ENCODE results near the gene HMMR. TPM values are rescaled to one million over a fixed set of nuclear protein-coding genes. Genes with fewer than 3 reads are reported as not detected.

Gene HMMR
- total and polyA plus RNA-seq, 11 donors: 0.15 to 6.6 (median 0.97) TPM; not detected in 1

DNA sequence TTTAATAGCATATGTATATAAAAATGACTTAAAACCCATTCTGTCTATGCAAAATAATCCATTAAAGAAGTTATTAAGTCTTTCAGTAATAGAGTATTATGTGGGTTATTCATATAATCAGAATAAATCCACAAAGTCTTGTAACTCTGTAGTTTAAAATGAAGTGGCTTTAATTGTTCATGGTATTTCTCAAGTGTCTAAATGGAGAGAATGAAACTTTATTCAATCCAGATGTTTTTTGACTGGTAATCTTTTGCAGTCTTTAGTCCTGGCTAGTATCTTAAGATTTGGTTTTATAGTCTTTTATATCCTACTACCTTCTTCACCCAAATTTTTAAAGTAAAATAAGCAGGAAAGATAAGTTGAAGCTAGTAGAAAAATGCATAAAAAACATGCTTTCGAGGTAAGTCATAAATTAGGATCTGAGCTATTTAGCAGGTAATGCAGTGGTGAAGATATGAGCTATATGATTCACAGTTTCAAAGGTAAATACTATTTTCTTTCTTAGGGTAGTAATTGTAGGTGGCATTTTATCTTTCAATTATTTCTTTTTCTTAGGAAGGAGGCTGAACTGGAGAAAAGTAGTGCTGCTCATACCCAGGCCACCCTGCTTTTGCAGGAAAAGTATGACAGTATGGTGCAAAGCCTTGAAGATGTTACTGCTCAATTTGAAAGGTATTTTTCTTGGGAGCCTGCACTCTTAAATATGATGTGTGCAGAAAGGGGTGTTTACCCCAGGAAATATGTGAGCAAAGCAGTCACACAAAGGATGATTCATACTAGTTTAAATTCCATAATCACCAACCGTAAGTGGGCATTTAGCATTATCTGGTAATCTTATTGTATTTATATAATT lies 17.9 kb downstream of the HMMR start:
- WGBS, 4 donors: 95 to 96% (median 96%) methylated on average over 2 of the region's 2 CpGs
- no peak overlapping the region for H3K27ac ChIP-seq
- DNase-seq (no peak), ATAC-seq (no peak)
- peaks cover 0 to 6% (median 0%) of the 10 kb centered on the region in 9 donors for H3K36me3 ChIP-seq
- no peaks in the 10 kb centered on the region for H3K4me1 ChIP-seq
- no peaks in the 10 kb centered on the region for H3K9me3 ChIP-seq
- no peaks in the 10 kb centered on the region for H3K27me3 ChIP-seq
- intact Hi-C loops (cut with DNase I): no loop called here
- H3K4me3 ChIP-seq: no peak overlapping the region
- no peak for TF ChIP-seq CTCF (IDR thresholded peaks at IDR 0.05)
- no peak for TF ChIP-seq POLR2A (IDR thresholded peaks at IDR 0.05)

- H3K27me3 ChIP-seq: no peaks in the 10 kb centered on the region
- H3K9me3 ChIP-seq: no peaks in the 10 kb centered on the region
- no peak for ATAC-seq
- 97 to 100% (median 99%) methylated on average over 1 of the region's 1 CpG for WGBS, 4 donors
- no peak for DNase-seq
- no peak overlapping the region for H3K27ac ChIP-seq
- TF ChIP-seq CTCF (IDR thresholded peaks at IDR 0.05) (no peak), POLR2A (IDR thresholded peaks at IDR 0.05) (no peak)
- peaks cover 0 to 6% (median 0%) of the 10 kb centered on the region in 9 donors for H3K36me3 ChIP-seq
- H3K4me1 ChIP-seq: no peaks in the 10 kb centered on the region
- intact Hi-C loops (cut with DNase I): no loop called here
- no peak overlapping the region for H3K4me3 ChIP-seq
These were observed 18.5 kb downstream of the HMMR start for GRCh38 chr5:163478982-163479271.

- H3K27ac ChIP-seq: no peak overlapping the region
- WGBS, 4 donors: 84 to 92% (median 86%) methylated on average over 6 of the region's 6 CpGs
- no peaks in the 10 kb centered on the region for H3K27me3 ChIP-seq
- no peak for TF ChIP-seq POLR2A (IDR thresholded peaks at IDR 0.05)
- no peak for TF ChIP-seq CTCF (IDR thresholded peaks at IDR 0.05)
- DNase-seq (no peak), ATAC-seq (no peak)
- H3K4me3 ChIP-seq: no peak overlapping the region
- H3K9me3 ChIP-seq: no peaks in the 10 kb centered on the region
- H3K36me3 ChIP-seq: peaks cover 0 to 12% (median 0%) of the 10 kb centered on the region in 9 donors
- H3K4me1 ChIP-seq: no peaks in the 10 kb centered on the region
- intact Hi-C loops (cut with DNase I): no loop called here
These were observed 28.8 kb downstream of the HMMR start for GRCh38 chr5:163489055-163489744.

DNA sequence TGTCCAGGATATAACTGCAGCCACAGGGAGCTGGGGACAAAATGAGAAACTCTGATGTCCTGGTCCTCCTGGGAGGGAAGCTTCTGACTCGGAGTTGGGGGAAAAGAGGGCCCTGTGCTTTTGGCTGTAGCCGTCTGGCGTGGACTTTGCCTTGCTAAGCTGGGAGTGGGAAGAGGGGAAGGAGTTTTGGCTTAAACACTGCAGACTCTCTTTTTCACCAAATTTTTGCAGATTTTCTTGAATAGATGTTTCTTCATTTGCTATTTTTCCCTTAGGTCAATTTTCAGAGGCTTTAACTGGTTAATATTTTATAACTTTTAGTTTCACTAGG lies 29.3 kb downstream of the HMMR start:
- no peak overlapping the region for H3K4me3 ChIP-seq
- DNase-seq (no peak), ATAC-seq (no peak)
- 85 to 98% (median 92%) methylated on average over 3 of the region's 3 CpGs for WGBS, 4 donors
- TF ChIP-seq POLR2A (IDR thresholded peaks at IDR 0.05) (no peak), CTCF (IDR thresholded peaks at IDR 0.05) (no peak)
- no peaks in the 10 kb centered on the region for H3K27me3 ChIP-seq
- H3K36me3 ChIP-seq: peaks cover 0 to 12% (median 0%) of the 10 kb centered on the region in 9 donors
- no peaks in the 10 kb centered on the region for H3K9me3 ChIP-seq
- H3K4me1 ChIP-seq: no peaks in the 10 kb centered on the region
- no peak overlapping the region for H3K27ac ChIP-seq
- intact Hi-C loops (cut with DNase I): loop anchor here in 1 of 10 donors (10.0 kb wide), 1 partner anchor 45 kb away; no protein-coding TSS in a partner anchor

Data from heart left ventricle (tissue), 16 donors.